Measurements from ENCODE around the gene NQO2.
"Not testable (repeated sequence)": the region's sequence is repeated elsewhere in the genome, so short reads cannot be mapped to it uniquely, and the experiment has no call there.

Gene NQO2

DNA sequence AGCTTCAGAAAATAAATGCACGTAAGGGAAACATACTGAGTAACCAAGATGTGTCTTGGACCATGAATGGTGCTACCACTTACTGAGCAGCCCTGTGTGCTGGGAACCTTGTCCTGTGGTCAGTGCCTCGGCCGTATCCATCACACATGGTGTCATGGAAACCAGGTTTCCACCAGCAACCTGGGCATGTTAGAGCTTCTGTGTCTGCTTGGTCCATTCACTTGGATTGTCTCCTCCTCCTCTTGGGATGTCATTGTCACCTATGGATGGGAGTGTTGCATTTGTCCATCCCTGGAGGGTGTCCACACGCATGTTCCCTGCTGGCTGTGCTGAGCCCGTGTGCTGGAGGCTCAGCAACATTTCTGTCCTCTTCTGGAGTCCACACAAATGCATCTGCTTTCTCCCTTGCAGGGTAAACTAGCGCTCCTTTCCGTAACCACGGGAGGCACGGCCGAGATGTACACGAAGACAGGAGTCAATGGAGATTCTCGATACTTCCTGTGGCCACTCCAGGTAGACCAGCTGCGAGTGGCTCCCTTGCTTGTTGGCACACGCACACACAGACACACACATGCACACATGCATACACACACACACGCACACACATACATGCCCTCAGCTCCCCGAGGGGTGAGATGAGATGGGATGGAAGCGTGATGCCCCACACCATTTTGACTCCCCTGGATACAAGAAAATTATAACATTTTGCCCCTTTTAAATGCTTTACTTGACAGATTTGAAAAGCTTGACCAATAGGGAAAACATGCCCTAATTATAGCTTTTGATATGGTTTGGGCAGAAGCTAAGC is 17.0 kb downstream of the NQO2 start:
- TF ChIP-seq ZFX (IDR thresholded peaks at IDR 0.05) = no peak
- TF ChIP-seq, protein P1, sequence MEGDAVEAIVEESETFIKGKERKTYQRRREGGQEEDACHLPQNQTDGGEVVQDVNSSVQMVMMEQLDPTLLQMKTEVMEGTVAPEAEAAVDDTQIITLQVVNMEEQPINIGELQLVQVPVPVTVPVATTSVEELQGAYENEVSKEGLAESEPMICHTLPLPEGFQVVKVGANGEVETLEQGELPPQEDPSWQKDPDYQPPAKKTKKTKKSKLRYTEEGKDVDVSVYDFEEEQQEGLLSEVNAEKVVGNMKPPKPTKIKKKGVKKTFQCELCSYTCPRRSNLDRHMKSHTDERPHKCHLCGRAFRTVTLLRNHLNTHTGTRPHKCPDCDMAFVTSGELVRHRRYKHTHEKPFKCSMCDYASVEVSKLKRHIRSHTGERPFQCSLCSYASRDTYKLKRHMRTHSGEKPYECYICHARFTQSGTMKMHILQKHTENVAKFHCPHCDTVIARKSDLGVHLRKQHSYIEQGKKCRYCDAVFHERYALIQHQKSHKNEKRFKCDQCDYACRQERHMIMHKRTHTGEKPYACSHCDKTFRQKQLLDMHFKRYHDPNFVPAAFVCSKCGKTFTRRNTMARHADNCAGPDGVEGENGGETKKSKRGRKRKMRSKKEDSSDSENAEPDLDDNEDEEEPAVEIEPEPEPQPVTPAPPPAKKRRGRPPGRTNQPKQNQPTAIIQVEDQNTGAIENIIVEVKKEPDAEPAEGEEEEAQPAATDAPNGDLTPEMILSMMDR (conservative IDR thresholded peaks at IDR 0.05) = no peak
- H3K27ac ChIP-seq = no peak overlapping the region

- H3K27ac ChIP-seq = no peak overlapping the region
- TF ChIP-seq, protein P1 (conservative IDR thresholded peaks at IDR 0.05) = no peak
- no peak for TF ChIP-seq ZFX (IDR thresholded peaks at IDR 0.05)
Observed at GRCh38 chr6:3017304-3017703, 17.6 kb downstream of the NQO2 start.

GRCh38 chr6:3019065-3019464 is 19.4 kb downstream of the NQO2 start:
- no peak overlapping the region for H3K27ac ChIP-seq
- no peak for TF ChIP-seq ZFX (IDR thresholded peaks at IDR 0.05)
- TF ChIP-seq, protein P1 (conservative IDR thresholded peaks at IDR 0.05) = no peak

GRCh38 chr6:3019749-3020320 is 20.1 kb downstream of the NQO2 start:
- H3K27ac ChIP-seq = no peak overlapping the region
- no peak for TF ChIP-seq ZFX (IDR thresholded peaks at IDR 0.05)
- TF ChIP-seq, protein P1 (conservative IDR thresholded peaks at IDR 0.05) = no peak

- not testable (repeated sequence) for H3K27ac ChIP-seq
Observed at GRCh38 chr6:3020976-3021598, 21.4 kb downstream of the NQO2 start.

GRCh38 chr6:3022765-3023662 is 23.3 kb downstream of the NQO2 start:
- TF ChIP-seq, protein P1 (conservative IDR thresholded peaks at IDR 0.05) = no peak
- TF ChIP-seq ZFX (IDR thresholded peaks at IDR 0.05) = no peak
- peak overlapping the region; percentile 62 for H3K27ac ChIP-seq

DNA sequence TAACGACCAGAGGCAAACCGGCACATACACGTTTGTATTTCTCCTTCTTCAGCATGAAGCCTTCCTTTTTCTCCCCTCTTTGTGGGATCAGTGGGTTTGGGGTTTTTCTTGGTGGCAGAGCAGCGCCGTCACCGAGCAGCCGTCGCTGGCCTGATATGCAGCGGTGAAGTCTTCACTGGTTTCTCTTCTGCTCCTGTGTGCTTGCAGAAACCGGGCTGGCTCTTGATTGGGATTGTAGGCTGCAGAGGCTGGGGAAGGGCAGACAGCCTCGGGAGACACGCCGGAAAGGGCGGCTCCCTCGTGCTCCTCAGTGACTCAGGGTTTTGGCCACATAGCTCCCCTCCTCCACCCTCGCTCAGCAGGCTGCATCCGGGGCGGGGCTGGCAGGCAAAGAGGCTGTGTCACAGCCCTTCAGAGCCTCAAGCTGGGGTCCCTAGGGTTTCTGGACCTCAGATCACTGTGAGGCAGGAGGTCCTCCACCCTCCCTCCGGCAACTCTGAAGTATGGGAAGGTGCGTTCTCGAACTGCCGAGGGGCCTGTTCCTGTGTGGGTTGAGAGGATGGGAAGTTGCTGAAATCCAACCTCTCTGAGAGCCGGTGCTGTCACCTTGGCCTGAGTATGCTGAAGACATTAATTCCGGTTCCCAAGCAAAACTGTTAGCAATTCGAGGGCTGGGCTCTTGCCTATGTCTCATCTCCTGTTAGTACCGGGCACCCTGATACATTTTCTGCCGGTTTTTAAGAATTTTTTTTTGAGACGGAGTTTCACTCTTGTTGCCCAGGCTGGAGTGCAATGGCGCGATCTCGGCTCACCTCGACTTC is 24.2 kb downstream of the NQO2 start:
- H3K27ac ChIP-seq = peak overlapping the region; percentile 62
- no peak for TF ChIP-seq ZFX (IDR thresholded peaks at IDR 0.05)
- TF ChIP-seq, protein P1 (conservative IDR thresholded peaks at IDR 0.05) = no peak

All from C4-2B (cell line).